Stimulated activated CD8-positive, alpha-beta memory T cell treated with anti-CD3 and anti-CD28 coated beads, Interleukin-12 subunit alpha, Interleukin-12 subunit beta, amount 100 ng/mL, for 4 hours (primary cell): ENCODE data around the gene TRPM3.

Experiments
- DNase-seq: peaks from one replicate; pipeline ENCODE4 v3.0.0-alpha.2; 2020; ENCODE audit warnings: low read depth

TRPM3 gene

GRCh38 chr9:70553707-70554673 lies 567.4 kb downstream of the TRPM3 start:
- DNase-seq, result no peak

- DNase-seq, result no peak
Observed at GRCh38 chr9:70552561-70552960, 568.9 kb downstream of the TRPM3 start.

GRCh38 chr9:70551801-70552200 lies 569.6 kb downstream of the TRPM3 start:
- DNase-seq, result no peak

DNA sequence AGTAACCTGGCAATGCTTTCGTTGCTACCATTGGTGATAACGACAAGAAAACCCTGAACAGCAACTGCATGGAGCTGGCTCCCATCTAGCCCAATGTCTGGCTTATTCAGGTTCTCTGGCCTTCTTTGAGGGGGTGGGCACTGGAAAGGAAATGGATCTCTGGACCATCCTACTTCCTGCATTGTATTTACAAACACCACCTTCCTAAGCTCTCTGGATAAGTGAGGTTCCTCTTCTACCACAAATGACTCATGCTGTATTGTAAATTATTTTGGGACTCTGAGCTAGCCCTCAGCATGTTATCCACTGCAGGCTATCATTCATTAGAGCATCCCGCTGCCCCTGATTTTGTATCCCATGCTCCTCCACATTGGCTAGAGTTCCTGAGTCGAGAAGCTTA lies 570.0 kb downstream of the TRPM3 start:
- no peak for DNase-seq

DNA sequence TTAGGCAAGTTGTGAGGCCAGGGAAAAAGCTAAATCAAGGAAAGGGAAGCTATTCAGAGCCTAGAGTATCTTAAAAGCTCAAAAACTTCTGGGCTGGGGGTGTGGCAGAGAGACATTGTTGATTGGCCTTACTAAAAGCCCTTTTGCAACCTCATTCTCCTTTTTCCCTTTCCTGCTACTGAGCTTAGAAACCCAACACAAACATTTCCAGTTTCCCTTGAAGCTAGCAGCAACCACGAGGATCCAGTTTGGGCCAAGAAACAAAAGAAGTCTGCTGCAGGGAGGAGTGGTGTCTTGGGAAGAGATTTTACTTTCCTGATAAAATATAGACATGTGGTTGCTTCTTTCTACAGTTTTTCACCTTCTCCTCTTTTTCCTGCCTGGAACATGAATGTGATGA lies 571.5 kb downstream of the TRPM3 start:
- no peak for DNase-seq

- DNase-seq, result no peak
Observed at GRCh38 chr9:70542311-70542931, 579.0 kb downstream of the TRPM3 start.

DNA sequence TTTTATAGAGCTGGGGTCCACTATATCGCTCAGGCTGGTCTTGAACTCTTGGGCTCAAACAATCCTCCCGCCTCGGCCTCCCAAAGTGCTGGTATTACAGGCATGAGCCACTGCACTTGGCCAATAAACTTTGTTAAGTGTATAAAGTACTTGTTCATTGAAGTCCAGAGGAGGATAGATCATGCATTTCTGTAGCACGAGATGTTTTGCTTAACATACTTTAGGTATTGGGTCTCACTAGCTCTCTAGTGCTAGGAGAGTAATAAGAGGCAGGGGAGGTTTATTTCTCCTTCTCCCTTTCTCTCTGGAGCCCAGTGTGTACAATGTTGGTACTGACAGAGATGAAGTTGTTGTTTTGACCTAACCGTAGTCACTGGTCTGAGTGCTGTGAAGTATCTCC lies 581.4 kb downstream of the TRPM3 start:
- no peak for DNase-seq

DNA sequence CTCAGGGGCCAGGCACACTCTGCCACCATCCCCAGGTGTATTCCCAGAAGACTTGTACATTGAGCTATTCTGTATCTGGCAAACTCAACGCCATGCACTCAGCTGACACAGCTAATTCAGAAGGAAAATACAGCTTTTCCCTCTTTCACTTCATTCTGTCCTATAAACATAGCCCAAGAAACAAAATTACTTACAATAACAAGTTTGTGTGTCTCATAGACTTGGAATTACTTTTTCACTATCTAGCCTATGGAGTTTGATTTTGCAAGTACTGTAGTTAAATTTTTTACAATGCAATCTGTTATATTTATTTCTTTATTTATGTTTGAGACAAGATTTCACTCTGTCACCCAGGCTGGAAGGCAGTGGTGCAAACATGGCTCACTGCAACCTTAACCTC lies 581.9 kb downstream of the TRPM3 start:
- no peak for DNase-seq

DNA sequence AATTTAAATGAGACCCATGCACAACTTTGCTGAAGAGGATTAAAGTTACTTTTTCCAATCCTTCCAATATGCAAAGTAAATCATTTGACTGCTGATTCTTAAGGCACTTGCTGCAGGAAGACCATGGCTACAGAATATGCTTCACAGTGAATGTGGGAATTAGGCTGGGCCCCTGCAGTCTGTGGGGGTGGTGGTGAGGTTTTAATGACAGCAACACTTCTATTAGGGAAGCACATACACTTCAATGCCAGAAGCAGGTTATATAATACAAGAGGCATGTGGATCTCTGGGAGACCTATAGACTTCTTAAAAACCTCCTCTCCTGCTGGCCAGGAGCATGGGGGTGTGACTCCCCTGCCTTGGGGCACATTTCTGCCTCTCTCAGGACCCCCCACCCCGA lies 582.4 kb downstream of the TRPM3 start:
- no peak for DNase-seq

GRCh38 chr9:70537084-70537483 lies 584.3 kb downstream of the TRPM3 start:
- DNase-seq, result no peak

DNA sequence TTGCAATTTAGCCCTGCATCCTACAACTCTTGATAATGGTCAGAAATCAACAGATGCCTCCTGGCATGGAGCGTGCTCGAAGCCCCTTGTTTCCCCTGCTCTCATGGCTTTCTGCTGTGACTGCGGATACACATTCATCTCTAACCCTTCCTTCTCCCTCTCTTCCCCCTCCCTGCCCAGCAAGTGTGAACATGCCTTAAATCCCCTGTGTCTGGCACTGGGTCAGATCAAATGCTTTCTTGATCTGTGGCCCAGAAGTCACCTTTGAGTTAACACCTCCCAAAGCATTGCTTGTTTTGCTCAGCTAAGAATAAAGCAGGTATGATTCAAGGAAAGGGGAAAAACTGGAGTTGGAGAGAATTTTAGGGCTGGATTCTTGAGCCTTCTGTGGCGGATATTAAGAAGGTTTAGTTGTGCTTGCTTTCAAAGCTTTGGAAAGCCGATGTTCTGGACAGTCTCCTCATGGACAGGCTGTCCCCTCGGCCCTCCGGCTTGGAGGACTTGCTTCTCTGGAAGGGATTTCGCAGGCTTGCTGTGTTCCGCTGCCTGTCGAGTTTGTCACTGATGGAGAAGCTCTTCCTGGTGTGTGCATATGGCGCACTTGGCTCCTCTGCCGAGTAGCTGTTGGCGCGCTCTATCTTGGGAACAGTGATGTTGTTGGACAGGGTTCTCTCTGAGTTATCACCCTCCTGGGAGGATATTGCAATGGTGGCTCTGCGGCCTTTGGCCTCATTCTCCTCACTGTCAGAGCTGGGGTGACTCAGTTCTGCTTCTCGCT lies 585.7 kb downstream of the TRPM3 start:
- DNase-seq, result no peak

GRCh38 chr9:70534471-70534870 lies 587.0 kb downstream of the TRPM3 start:
- DNase-seq, result no peak

GRCh38 chr9:70534061-70534460 lies 587.4 kb downstream of the TRPM3 start:
- no peak for DNase-seq

DNA sequence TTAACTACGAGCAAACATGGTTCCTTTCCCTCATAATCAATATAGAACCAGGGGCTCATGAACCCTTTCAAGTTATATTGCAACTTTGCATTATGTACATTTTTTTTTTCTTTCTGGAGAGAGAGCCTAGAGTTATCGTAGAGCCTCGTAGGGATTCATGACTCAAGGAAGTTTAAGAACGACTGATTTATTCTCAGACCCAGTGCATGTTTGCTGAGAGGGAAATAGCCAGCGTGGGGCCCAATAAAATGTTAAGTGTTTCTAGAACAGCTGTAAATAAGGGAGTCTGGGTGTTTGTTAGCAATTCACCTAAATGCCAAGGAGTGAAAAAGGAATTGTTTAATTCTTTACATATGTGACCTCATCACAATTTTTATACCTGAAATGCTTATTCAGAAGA lies 587.9 kb downstream of the TRPM3 start:
- no peak for DNase-seq

DNA sequence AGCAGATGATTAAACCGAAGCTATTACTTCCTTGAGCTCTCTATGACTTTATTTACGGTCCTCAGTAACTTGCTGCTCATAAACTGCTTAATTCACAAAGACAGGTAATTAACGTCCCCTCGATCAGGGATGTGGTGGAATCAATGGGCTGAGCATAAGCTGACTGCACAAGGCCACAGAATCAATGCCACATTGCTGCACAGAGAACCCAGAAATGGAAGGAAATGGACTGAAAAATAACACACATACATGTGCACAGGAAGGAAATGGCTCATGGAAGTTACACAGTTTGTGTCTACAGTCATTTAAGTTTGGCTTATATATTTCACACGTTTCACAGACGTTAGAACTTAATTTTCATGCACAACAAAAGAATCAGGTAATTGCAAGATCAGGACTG lies 588.7 kb downstream of the TRPM3 start:
- DNase-seq, result no peak

DNA sequence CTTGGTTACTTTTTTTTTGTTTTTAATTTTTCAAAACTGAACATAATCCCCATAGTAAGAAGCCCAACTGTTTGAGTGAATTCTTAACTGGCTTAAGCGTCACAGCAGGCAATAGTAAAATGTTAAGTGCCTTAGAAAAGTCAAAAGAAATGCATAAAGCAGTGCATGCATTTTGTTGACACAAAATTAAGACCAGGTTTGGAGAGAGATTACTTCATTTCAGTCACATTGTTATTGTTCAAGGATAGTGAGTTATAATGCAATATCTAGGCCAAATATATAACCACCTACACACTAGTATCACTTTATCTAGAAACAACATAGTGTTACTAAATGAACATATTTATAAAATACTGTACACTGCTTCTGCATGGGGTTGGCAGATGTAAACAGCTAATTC lies 590.1 kb downstream of the TRPM3 start:
- DNase-seq, result no peak

DNA sequence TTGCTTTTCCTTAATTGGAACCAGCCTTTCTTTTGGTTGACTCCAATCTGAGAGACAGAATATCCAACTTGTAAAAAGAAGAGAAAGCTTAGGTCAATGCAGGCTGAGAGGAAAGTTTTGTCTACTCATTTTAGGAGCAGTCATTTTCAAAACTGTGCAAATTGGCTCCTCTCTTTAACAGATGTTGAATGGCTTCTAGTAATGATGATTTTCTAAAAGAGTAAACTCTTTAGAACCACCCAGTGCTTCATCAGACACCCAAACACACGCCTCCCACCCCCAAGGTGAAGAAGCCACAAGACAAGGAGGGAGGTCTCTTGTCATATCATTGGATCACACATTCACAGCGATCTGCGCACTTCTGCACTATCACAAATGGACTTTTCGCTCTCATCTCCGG lies 590.7 kb downstream of the TRPM3 start:
- DNase-seq, result no peak

DNA sequence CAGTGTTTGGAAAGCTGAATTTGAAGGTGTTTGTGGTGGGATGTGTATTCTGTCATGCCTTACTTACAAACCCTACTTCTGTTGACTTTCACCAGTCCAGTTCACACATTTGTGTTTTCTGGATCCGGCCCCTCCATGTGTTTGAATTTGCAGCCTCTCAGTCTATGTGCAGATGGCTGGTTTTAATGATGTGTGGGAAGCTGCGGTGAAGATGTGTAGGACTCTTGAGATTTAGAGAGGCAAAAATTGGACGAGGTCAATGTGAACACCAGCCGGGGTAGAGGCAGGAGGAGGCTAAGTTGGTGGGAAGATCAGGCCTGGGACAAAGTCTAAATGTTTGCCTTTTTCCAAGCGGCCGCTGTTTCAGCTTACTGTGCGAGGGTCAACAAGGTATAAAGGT lies 591.6 kb downstream of the TRPM3 start:
- DNase-seq, result no peak

- no peak for DNase-seq
Observed at GRCh38 chr9:70529377-70529776, 592.0 kb downstream of the TRPM3 start.

DNA sequence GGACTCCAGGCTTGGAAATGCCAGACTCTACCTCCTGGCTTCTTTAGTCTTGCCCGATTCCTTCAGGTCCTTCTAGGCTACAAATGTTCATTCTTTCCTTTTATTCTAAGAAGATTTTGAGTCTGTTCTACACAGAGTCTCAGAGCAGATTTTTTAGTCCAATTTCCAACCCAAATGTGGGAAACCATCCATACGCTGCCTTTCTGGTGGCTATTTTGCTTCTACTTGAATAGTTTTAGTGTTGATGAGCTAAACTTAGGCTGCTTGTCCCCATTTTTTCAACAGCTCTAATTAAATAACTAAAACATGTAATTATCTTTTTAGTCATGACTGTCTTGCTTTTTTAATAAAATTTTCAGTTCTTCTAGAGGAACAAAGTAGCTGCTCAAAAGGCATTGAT lies 594.5 kb downstream of the TRPM3 start:
- no peak for DNase-seq

DNA sequence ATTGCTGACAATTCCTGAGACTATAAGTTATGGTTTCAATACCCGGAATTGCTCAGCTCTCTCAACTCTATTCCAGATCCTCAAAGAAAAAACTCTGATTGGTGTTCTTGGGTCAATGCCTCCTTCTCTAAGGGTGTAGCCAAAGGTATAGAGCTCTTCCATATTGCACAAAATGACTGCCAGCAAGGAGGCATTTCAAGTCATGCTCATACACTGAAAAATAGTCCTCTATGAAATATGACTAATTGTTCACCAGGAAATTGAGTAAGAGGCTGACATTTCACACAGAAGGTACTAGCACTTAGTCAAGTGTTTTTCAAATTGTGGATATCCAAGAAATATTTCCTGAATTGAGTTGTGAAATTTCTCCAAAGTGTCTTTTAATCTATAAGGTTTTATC lies 595.9 kb downstream of the TRPM3 start:
- no peak for DNase-seq

DNA sequence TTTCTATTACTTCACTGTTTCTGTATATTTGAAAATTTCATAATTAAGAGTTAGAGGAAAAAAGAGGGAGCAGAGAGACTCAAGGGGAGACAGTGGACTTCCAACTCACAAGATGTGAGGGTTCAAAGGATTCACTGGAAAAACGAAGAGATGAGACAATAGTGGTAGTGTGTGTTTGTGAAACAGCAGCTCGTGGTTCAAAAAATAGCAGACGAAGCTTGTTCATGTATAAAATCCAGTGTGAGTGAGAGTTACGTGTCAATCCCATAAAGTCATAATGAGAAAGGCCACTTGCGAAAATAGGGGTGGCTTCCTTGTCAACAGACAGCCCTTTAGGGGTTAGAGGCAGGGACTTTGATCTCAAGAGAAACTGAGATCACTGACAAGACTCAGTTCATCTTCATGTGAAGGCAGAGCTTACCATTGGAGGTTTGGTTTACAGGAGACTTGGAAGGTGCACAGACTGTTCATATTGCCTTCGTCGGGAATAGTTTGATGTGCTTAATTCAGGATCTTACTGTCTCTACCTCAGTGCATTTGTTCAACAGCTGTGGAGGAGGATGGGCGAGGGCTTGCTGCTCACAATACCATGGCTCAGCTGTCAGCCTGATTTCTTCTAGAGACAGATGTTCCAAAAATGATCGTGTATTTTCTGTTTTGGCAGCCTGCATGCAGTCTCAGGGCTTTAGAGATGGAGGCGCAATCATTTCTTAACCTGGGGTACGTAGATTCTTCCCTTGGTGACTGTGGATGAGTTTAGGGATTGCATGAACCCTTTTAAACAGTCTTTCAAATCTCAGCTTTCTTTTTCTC lies 601.3 kb downstream of the TRPM3 start:
- no peak for DNase-seq
